ENCODE data around the gene DNASE1L1.
A peak's percentile ranks its signal among the peaks of the same experiment; 100 is the strongest.
"Not testable (repeated sequence)": the region's sequence is repeated elsewhere in the genome, so short reads cannot be mapped to it uniquely, and the experiment has no call there.

The DNASE1L1 gene

DNA sequence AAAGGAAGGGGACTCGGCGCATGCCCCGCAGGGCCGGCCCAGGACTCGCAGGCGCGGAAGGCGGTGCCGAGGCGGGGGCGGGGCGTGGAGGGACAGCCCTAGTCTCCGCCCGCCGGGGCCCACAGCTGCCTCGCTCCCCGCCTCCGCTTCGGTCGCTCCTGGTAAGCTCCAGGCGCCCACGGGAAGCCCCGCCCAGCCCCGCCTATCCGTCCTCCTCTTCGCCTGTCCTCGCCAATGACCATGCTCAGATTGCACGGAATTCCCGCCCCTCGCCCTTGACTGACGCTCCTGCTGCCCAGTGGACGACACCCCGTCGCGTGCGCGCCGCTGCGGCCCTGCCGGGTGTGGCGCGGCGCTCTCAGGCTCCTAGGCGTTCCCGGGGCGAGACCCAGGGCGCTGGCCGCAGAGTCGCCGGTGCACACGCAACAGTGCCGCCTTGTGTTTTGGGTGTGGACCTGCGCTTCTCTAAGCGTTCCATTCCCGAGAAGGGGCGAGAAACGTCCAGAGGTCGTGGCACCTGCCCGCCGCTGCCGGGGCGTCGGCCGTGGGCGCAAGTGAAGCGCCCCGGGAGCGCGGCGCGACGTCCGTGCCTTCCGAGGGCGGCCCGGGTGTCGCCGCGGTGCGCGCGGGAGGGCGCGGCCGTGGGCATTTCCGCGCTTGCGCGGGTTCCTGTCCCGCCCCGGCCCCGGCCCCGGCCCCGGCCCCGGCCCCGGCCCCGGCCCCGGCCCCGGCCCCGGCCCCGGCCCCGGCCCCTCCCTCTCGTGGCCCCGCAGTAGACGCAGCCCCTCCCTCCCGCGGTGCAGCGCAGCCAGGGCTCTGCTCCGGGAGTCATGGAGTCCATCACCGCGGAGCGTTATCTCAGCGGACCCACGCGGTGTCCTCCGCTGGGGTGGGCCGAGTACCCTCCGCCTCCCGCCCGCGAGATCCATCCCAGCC is 19.0 kb downstream of the DNASE1L1 start:
- H3K9me3 ChIP-seq (ENCODE audit: control insufficient read depth, insufficient read depth, low read length); H3K4me1 ChIP-seq (ENCODE audit: control insufficient read depth, insufficient read depth, low read length); H3K36me3 ChIP-seq (ENCODE audit: control insufficient read depth, insufficient read depth, low read length); H3K9ac ChIP-seq (ENCODE audit: low read depth, low read length); H3K27ac ChIP-seq (ENCODE audit: low read depth, low read length); H3K4me3 ChIP-seq (ENCODE audit: low read depth, low read length); H3K27me3 ChIP-seq (ENCODE audit: control insufficient read depth, insufficient read depth, low read length): not testable (repeated sequence)

DNA sequence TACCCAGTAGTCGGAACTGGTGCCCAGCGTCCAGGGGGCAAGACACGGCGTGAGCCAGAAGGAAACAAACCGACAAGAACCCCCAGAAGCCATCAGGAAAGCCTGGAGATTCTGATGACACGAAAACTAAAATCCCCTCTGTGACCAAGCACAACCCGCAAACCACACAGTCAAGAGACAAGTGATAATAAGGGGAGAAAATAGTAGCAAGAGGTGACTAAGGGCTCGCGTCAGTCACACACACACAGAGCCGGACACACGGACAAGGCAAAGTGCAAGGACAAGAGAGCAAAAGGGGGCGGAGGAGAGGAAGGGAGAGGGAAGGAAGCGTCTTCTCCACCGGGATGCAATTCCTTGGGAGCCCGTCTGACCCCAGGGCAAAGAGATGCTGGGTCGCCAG is 20.4 kb downstream of the DNASE1L1 start:
- not testable (repeated sequence) for H3K27me3 ChIP-seq (ENCODE audit: control insufficient read depth, insufficient read depth, low read length); H3K9ac ChIP-seq (ENCODE audit: low read depth, low read length); H3K27ac ChIP-seq (ENCODE audit: low read depth, low read length); H3K4me3 ChIP-seq (ENCODE audit: low read depth, low read length); H3K36me3 ChIP-seq (ENCODE audit: control insufficient read depth, insufficient read depth, low read length); H3K4me1 ChIP-seq (ENCODE audit: control insufficient read depth, insufficient read depth, low read length); H3K9me3 ChIP-seq (ENCODE audit: control insufficient read depth, insufficient read depth, low read length)

DNA sequence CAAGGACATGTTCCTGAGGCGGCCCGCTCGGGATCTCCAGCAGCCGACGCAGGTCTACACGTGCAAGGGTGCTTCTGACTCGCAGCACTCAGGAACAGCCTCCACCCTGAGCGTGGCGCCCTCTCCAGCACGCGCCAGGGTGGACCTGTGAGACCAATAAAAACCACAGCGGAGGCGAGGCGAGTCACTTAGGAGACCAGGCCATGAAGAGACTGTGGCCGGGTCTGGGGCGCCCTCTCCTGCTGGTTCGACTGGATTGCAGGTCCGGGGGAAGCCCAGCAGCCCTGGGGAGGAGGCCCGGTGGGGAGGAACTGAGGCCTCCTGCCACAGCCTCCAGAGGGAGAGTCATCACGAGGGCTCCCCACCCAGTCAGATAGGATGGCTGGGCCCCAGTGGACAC is 21.0 kb downstream of the DNASE1L1 start:
- not testable (repeated sequence) for H3K9ac ChIP-seq (ENCODE audit: low read depth, low read length); H3K27ac ChIP-seq (ENCODE audit: low read depth, low read length)

DNA sequence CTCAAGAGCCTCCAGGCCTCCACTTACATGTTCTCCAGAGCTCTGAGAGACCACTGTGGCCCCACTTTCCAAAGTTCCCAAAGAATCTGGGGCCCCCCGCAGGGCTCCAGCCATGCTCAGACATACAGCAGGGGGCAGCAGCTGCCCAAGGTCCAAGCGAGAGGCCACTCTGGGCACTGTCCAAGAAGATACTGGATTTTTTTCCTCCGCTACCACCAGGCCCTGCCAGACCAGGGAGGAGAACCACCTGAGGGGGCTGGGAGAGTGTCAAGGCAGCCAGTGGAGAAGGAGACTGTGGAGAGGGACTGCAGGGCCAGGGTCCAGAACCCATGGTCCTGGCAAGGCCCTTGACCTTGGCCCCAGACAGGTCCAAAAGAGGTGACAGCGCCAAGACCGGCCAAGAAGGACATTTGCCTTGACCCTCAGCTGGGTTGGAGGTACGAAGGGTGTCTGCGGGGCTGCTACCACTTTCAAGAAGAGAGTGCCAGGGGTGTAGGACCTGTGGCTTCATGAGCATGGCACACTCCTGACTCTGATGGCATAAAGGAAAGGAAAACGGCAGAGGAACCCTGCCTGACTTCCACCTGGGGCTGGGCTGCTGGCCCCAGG is 24.7 kb downstream of the DNASE1L1 start:
- no peak overlapping the region for H3K27ac ChIP-seq (ENCODE audit: low read depth, low read length)
- peaks cover 11% of the 10 kb centered on the region for H3K4me1 ChIP-seq (ENCODE audit: control insufficient read depth, insufficient read depth, low read length)
- no peak overlapping the region for H3K4me3 ChIP-seq (ENCODE audit: low read depth, low read length)
- no peak overlapping the region for H3K9ac ChIP-seq (ENCODE audit: low read depth, low read length)
- no peaks in the 10 kb centered on the region for H3K27me3 ChIP-seq (ENCODE audit: control insufficient read depth, insufficient read depth, low read length)
- H3K9me3 ChIP-seq (ENCODE audit: control insufficient read depth, insufficient read depth, low read length) = peaks cover 17% of the 10 kb centered on the region; the same call in 1 of the 2 replicates
- H3K36me3 ChIP-seq (ENCODE audit: control insufficient read depth, insufficient read depth, low read length) = peaks cover 10% of the 10 kb centered on the region; the same call in 1 of the 2 replicates

More for the DNA sequence above, 21.0 kb downstream of the DNASE1L1 start:
- not testable (repeated sequence) for H3K9me3 ChIP-seq (ENCODE audit: control insufficient read depth, insufficient read depth, low read length); H3K4me1 ChIP-seq (ENCODE audit: control insufficient read depth, insufficient read depth, low read length); H3K4me3 ChIP-seq (ENCODE audit: low read depth, low read length); H3K36me3 ChIP-seq (ENCODE audit: control insufficient read depth, insufficient read depth, low read length); H3K27me3 ChIP-seq (ENCODE audit: control insufficient read depth, insufficient read depth, low read length)

DNA sequence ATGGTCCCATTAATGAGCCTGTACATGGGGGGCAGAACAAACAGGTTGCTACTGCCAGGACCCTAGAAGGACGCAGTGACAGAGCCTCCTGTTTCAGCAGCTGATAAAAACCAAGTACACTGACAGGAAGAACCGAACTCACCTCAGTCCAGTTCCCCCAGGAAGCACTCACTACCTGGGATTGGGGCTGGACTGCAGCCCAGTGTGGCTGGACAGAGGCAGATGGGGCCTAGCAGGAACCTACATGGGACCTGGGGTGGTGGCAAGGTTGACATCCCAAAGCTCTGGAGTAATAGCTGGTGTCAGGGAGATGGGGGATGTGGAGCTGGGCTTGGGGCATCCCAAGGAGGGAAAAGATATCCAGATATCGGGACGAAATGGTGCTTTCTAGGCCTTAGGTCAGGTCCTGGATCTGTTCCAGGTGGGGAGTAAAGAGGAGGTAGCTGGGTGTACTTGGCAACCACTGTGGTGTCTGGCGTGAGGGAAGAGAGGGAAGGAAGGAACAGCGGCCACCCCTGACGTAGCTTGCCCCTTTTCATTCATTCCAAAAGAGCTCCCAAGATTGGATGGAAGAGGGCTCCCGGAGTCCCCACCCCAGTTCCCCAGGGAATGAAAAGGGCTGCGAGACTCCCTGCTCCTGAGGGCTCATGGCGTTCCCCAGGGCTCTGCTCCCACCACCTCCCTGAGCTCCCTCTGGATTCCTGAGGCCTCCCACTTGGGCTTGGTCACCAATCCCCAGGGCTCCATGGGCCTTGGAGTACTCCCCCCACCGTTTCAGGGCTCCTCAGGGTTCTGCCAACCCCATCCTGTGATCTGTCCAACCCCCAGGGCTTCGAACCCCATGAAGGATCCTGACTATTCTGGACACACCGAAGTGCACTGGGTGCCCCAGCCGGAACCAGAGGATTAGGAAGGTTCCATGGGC is 25.4 kb downstream of the DNASE1L1 start:
- H3K27me3 ChIP-seq (ENCODE audit: control insufficient read depth, insufficient read depth, low read length) = no peaks in the 10 kb centered on the region
- no peak overlapping the region for H3K9ac ChIP-seq (ENCODE audit: low read depth, low read length)
- no peak overlapping the region for H3K4me3 ChIP-seq (ENCODE audit: low read depth, low read length)
- no peak overlapping the region for H3K27ac ChIP-seq (ENCODE audit: low read depth, low read length)
- H3K36me3 ChIP-seq (ENCODE audit: control insufficient read depth, insufficient read depth, low read length) = peaks cover 10% of the 10 kb centered on the region; the same call in 1 of the 2 replicates
- peaks cover 11% of the 10 kb centered on the region for H3K4me1 ChIP-seq (ENCODE audit: control insufficient read depth, insufficient read depth, low read length)
- peaks cover 17% of the 10 kb centered on the region; the same call in 1 of the 2 replicates for H3K9me3 ChIP-seq (ENCODE audit: control insufficient read depth, insufficient read depth, low read length)

DNA sequence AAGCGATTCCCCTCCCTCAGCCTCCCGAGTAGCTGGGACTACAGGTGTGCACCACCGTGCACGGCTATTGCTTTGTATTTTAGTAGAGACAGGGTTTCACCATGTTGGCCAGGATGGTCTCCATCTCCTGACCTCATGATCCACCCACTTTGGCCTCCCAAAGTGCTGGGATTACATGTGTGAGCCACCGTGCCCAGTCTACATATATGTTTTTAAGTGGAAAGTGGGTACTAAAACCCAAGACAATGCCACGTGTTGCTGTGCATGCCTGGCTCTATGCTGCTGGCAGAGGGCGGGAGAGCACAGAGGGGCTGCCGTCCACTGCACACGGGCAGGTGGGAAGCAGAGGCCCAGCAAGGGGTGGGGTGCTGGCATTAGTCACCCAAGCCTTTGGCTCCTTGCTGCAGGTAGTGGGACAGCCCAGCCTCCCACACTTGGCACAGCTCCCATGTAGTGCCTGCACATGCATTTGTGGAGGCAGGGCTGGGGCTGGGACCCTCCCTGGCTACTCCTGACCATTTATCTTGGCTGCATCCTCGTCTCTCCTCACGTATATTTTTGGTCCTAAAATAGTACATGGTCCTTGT is 26.5 kb downstream of the DNASE1L1 start:
- H3K4me3 ChIP-seq (ENCODE audit: low read depth, low read length) = no peak overlapping the region
- H3K27ac ChIP-seq (ENCODE audit: low read depth, low read length) = no peak overlapping the region
- peaks cover 11% of the 10 kb centered on the region for H3K4me1 ChIP-seq (ENCODE audit: control insufficient read depth, insufficient read depth, low read length)
- H3K36me3 ChIP-seq (ENCODE audit: control insufficient read depth, insufficient read depth, low read length) = peaks cover 10% of the 10 kb centered on the region; the same call in 1 of the 2 replicates
- no peak overlapping the region for H3K9ac ChIP-seq (ENCODE audit: low read depth, low read length)
- peaks cover 17% of the 10 kb centered on the region; the same call in 1 of the 2 replicates for H3K9me3 ChIP-seq (ENCODE audit: control insufficient read depth, insufficient read depth, low read length)
- H3K27me3 ChIP-seq (ENCODE audit: control insufficient read depth, insufficient read depth, low read length) = no peaks in the 10 kb centered on the region

DNA sequence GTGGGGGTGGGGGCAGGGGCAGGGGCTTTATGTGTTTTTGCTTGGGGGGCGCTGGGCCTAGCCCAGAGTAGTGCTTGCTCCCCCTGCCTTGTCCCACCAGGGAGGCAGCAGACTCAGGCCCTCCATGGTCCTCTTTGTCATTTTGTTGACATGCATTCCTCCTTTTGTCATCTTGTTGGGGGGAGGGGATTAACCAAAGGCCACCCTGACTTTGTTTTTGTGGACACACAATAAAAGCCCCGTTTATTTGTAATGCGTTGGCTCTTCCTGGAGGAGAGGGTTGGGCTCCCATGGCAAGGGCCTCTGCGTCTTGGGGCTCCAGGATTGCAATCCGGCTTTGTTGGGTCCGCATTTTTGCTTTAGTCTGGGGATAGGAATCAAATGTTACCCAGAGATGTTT is 27.8 kb downstream of the DNASE1L1 start:
- H3K9ac ChIP-seq (ENCODE audit: low read depth, low read length) = peak overlapping the region; percentile 46; the same call in 1 of the 2 replicates

DNA sequence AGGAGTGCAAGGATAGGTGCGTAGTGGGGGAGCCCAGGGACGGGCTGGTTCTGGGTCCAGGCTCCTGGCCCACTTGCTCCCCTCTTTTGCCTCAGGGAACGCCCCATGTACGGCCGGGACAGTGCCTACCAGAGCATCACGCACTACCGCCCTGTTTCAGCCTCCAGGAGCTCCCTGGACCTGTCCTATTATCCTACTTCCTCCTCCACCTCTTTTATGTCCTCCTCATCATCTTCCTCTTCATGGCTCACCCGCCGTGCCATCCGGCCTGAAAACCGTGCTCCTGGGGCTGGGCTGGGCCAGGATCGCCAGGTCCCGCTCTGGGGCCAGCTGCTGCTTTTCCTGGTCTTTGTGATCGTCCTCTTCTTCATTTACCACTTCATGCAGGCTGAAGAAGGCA is 28.3 kb downstream of the DNASE1L1 start:
- Histone ChIP-seq H3K9ac (ENCODE audit: low read depth, low read length) (peak overlapping the region; percentile 92; the same call in 1 of the 2 replicates), H3K4me3 (ENCODE audit: low read depth, low read length) (peak overlapping the region; percentile 80), H3K27ac (ENCODE audit: low read depth, low read length) (peak overlapping the region; percentile 95), H3K4me1 (ENCODE audit: control insufficient read depth, insufficient read depth, low read length) (peaks cover 11% of the 10 kb centered on the region), H3K27me3 (ENCODE audit: control insufficient read depth, insufficient read depth, low read length) (no peaks in the 10 kb centered on the region), H3K9me3 (ENCODE audit: control insufficient read depth, insufficient read depth, low read length) (peaks cover 20% of the 10 kb centered on the region; the same call in 1 of the 2 replicates), H3K36me3 (ENCODE audit: control insufficient read depth, insufficient read depth, low read length) (peaks cover 10% of the 10 kb centered on the region; the same call in 1 of the 2 replicates)

More for the DNA sequence above, 27.8 kb downstream of the DNASE1L1 start:
- H3K27ac ChIP-seq (ENCODE audit: low read depth, low read length) = peak overlapping the region; percentile 95
- H3K4me1 ChIP-seq (ENCODE audit: control insufficient read depth, insufficient read depth, low read length) = peaks cover 11% of the 10 kb centered on the region
- H3K27me3 ChIP-seq (ENCODE audit: control insufficient read depth, insufficient read depth, low read length) = no peaks in the 10 kb centered on the region
- H3K4me3 ChIP-seq (ENCODE audit: low read depth, low read length) = peak overlapping the region; percentile 35; the same call in 1 of the 2 replicates
- peaks cover 20% of the 10 kb centered on the region; the same call in 1 of the 2 replicates for H3K9me3 ChIP-seq (ENCODE audit: control insufficient read depth, insufficient read depth, low read length)
- peaks cover 10% of the 10 kb centered on the region; the same call in 1 of the 2 replicates for H3K36me3 ChIP-seq (ENCODE audit: control insufficient read depth, insufficient read depth, low read length)

DNA sequence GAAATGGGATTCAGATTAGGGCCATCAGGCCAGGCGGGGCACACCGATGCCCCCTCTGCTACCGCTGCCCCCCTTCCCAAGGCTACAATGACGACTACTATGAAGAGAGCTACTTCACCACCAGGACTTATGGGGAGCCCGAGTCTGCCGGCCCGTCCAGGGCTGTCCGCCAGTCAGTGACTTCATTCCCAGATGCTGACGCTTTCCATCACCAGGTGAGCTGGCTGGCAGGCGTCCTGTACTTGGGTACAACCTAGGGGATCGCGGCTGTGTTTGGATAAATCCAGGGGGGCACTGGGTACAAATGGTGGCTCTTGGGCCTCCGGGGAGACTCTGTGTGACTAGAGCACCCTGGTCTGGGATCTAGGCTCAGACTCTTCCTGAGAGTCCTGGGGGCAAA is 28.9 kb downstream of the DNASE1L1 start:
- Histone ChIP-seq H3K4me3 (ENCODE audit: low read depth, low read length) (peak overlapping the region; percentile 80), H3K27ac (ENCODE audit: low read depth, low read length) (peak overlapping the region; percentile 95), H3K4me1 (ENCODE audit: control insufficient read depth, insufficient read depth, low read length) (peaks cover 11% of the 10 kb centered on the region), H3K9ac (ENCODE audit: low read depth, low read length) (peak overlapping the region; percentile 92; the same call in 1 of the 2 replicates), H3K27me3 (ENCODE audit: control insufficient read depth, insufficient read depth, low read length) (no peaks in the 10 kb centered on the region), H3K36me3 (ENCODE audit: control insufficient read depth, insufficient read depth, low read length) (peaks cover 10% of the 10 kb centered on the region; the same call in 1 of the 2 replicates), H3K9me3 (ENCODE audit: control insufficient read depth, insufficient read depth, low read length) (peaks cover 20% of the 10 kb centered on the region; the same call in 1 of the 2 replicates)

DNA sequence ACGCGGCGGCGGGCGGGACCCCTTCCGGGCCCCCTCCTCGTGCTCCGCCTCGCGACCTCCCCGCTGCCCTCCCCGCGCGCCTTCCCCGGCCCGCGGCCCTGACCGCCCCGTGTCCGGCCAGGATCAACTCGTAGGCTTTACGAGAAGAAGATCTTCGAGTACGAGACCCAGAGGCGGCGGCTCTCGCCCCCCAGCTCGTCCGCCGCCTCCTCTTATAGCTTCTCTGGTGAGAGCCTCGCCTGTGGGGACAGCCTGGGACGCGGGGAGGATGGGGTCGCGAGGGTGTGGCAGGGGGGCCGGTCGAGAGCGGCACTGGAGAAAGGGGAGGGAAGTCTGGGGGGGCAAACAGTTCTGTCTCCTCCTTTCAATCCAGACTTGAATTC is 29.5 kb downstream of the DNASE1L1 start:
- Histone ChIP-seq H3K27ac (ENCODE audit: low read depth, low read length) (peak overlapping the region; percentile 95), H3K4me1 (ENCODE audit: control insufficient read depth, insufficient read depth, low read length) (peaks cover 11% of the 10 kb centered on the region), H3K9me3 (ENCODE audit: control insufficient read depth, insufficient read depth, low read length) (peaks cover 20% of the 10 kb centered on the region; the same call in 1 of the 2 replicates), H3K36me3 (ENCODE audit: control insufficient read depth, insufficient read depth, low read length) (peaks cover 10% of the 10 kb centered on the region; the same call in 1 of the 2 replicates), H3K27me3 (ENCODE audit: control insufficient read depth, insufficient read depth, low read length) (no peaks in the 10 kb centered on the region), H3K4me3 (ENCODE audit: low read depth, low read length) (peak overlapping the region; percentile 80), H3K9ac (ENCODE audit: low read depth, low read length) (peak overlapping the region; percentile 92)
